Lower lobe of right lung (tissue), 2 donors: ENCODE results near the gene PIF1. TPM values are rescaled to one million over a fixed set of nuclear protein-coding genes. Genes with fewer than 3 reads are reported as not detected.

Experiments
- ATAC-seq, 2 donors: fragments of 200-7000 bp; cut with Tn5 transposase; one replicate each; pipeline ENCODE4 v1.9.1; 2020 to 2022; ENCODE audit warnings: mild to moderate bottlenecking in 2 of 2, moderate library complexity in 2 of 2
- DNase-seq: peaks from one replicate; pipeline ENCODE4 v3.0.0-alpha.2; 2020
- H3K27ac ChIP-seq: fragments of 200-600 bp; one replicate; pipeline ENCODE4 v1.8.0; 2022
- H3K27me3 ChIP-seq: fragments of 200-600 bp; one replicate; pipeline ENCODE4 v1.8.0; 2022; ENCODE audit warnings: low read depth
- H3K36me3 ChIP-seq: fragments of 200-600 bp; one replicate; pipeline ENCODE4 v1.8.0; 2022; ENCODE audit warnings: mild to moderate bottlenecking
- H3K4me1 ChIP-seq: fragments of 200-600 bp; one replicate; pipeline ENCODE4 v1.8.0; 2022
- H3K4me3 ChIP-seq: fragments of 200-600 bp; one replicate; pipeline ENCODE4 v1.8.0; 2022; ENCODE audit warnings: mild to moderate bottlenecking
- H3K9me3 ChIP-seq: fragments of 200-600 bp; one replicate; pipeline ENCODE4 v1.8.0; 2022
- CTCF ChIP-seq: fragments of 200-600 bp; IDR thresholded peaks from one replicate; pipeline ENCODE4 v1.8.0; 2022; ENCODE audit warnings: antibody characterized with exemption, mild to moderate bottlenecking
- intact Hi-C: fragments of 100-400 bp; cut with DNase I; formaldehyde crosslinking; loops from one replicate; pipeline ENCODE4 v1.11.0; 2022
- total RNA-seq: library from RNA; stranded (reverse); fragmentation: NEBNext Ultra II Directional; extraction: Animal tissue kit (Norgen Biotek cat#: 25700); gene quantifications from one replicate; pipeline ENCODE4 v1.2.1, GENCODE V29; 2021
- donor health status: DM: no; HTN: yes; CAD: no; lungs with severe emphysema.

Gene PIF1
- total RNA-seq, 1 donor from 2014 or later: 1.4 TPM

DNA sequence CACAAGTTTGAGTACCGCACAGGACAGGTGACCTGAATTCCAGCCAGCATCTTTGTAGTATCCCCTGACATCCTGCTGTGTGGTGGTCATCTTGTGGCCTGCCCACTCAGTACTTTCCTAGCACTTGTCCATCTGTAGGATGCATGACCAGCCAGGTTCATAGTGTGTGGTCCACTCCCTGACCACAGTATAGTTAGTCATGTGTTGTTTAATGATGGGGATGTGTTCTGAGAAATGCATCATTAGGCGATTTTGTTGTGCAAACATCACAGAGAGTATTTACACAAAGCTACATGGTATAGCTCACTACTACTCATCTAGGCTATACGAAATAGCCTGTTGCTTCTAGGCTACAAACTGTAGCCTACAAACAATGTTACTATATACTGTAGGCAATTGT lies 33.2 kb downstream of the PIF1 start:
- no peaks in the 10 kb centered on the region for H3K27me3 ChIP-seq
- TF ChIP-seq CTCF: no peak

GRCh38 chr15:64791401-64791800 lies 34.0 kb downstream of the PIF1 start:
- Histone ChIP-seq H3K27me3 (no peaks in the 10 kb centered on the region), H3K27ac (no peak overlapping the region), H3K4me3 (no peak overlapping the region), H3K4me1 (no peaks in the 10 kb centered on the region), H3K36me3 (no peaks in the 10 kb centered on the region), H3K9me3 (no peaks in the 10 kb centered on the region)
- TF ChIP-seq CTCF: no peak
- intact Hi-C loops: no loop called here
- DNase-seq: no peak
- ATAC-seq: no peak

More for the DNA sequence above, 33.2 kb downstream of the PIF1 start:
- no peaks in the 10 kb centered on the region for H3K9me3 ChIP-seq
- no peaks in the 10 kb centered on the region for H3K36me3 ChIP-seq
- ATAC-seq (no peak), DNase-seq (no peak)
- H3K4me3 ChIP-seq: no peak overlapping the region
- H3K4me1 ChIP-seq: no peaks in the 10 kb centered on the region
- intact Hi-C loops: no loop called here
- H3K27ac ChIP-seq: no peak overlapping the region

- DNase-seq (no peak), ATAC-seq (no peak)
- TF ChIP-seq CTCF: no peak
- no peaks in the 10 kb centered on the region for H3K36me3 ChIP-seq
- no peak overlapping the region for H3K4me3 ChIP-seq
- no peaks in the 10 kb centered on the region for H3K27me3 ChIP-seq
- H3K27ac ChIP-seq: no peak overlapping the region
- intact Hi-C loops: no loop called here
- H3K9me3 ChIP-seq: no peaks in the 10 kb centered on the region
- no peaks in the 10 kb centered on the region for H3K4me1 ChIP-seq
These were observed 41.7 kb downstream of the PIF1 start for GRCh38 chr15:64783796-64784195.

GRCh38 chr15:64782751-64783150 lies 42.7 kb downstream of the PIF1 start:
- Histone ChIP-seq H3K4me3 (no peak overlapping the region), H3K4me1 (no peaks in the 10 kb centered on the region), H3K27ac (no peak overlapping the region), H3K27me3 (no peaks in the 10 kb centered on the region), H3K9me3 (no peaks in the 10 kb centered on the region), H3K36me3 (no peaks in the 10 kb centered on the region)
- TF ChIP-seq CTCF: no peak
- DNase-seq (no peak), ATAC-seq (no peak)
- intact Hi-C loops: no loop called here

DNA sequence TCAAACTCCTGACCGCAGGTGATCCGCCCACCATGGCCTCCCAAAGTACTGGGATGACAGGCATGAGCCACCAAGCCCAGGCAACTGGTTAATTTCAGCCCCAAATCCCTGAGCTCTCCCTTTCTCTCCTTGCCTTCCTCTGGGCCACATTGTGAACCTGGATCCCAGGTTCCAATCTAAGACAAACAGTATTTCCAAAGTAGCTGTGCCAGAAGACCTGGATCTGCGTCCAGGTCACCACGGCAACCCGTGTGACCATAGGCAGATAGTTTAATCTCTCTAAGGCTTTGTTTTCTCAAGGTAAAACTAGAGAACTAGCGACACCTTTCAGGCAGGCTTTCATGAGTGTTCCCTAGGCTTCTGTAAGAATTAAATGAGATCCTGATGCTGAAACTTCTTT lies 44.1 kb downstream of the PIF1 start:
- DNase-seq: no peak

More for the DNA sequence above, 44.1 kb downstream of the PIF1 start:
- no peak overlapping the region for H3K4me3 ChIP-seq
- H3K27me3 ChIP-seq: peaks cover 3% of the 10 kb centered on the region
- no peak overlapping the region for H3K27ac ChIP-seq
- no peak for ATAC-seq
- TF ChIP-seq CTCF: no peak
- H3K9me3 ChIP-seq: no peaks in the 10 kb centered on the region
- no peaks in the 10 kb centered on the region for H3K36me3 ChIP-seq
- intact Hi-C loops: no loop called here
- no peaks in the 10 kb centered on the region for H3K4me1 ChIP-seq
